Kidney glomerular epithelial cell (primary cell): ENCODE measurements around the gene GHRL.

Source experiments
- DNase-seq: peaks from one replicate; lab custom pipeline; 2025; lab: John Stamatoyannopoulos, UW

Gene GHRL

GRCh38 chr3:10292505-10293419, at the start of gene GHRL:
Gene GHRL (minus strand): TSS chr3:10292947. CDS start chr3:10290180, 2,767 bp downstream.
- no peak for DNase-seq

GRCh38 chr3:10341901-10342398, 49.2 kb upstream of the GHRL start:
- DNase-seq: no peak

GRCh38 chr3:10340476-10340875, 47.7 kb upstream of the GHRL start:
- no peak for DNase-seq

- no peak for DNase-seq
Measured at GRCh38 chr3:10340046-10340445, 47.3 kb upstream of the GHRL start.

GRCh38 chr3:10339376-10339955, 46.7 kb upstream of the GHRL start:
- DNase-seq: no peak

- DNase-seq: no peak
Measured at GRCh38 chr3:10338591-10339353, 46.0 kb upstream of the GHRL start.

GRCh38 chr3:10338164-10338470, 45.4 kb upstream of the GHRL start:
- no peak for DNase-seq

- DNase-seq: no peak
Measured at GRCh38 chr3:10337323-10338163, 44.8 kb upstream of the GHRL start.

- DNase-seq: no peak
Measured at GRCh38 chr3:10336761-10337160, 44.0 kb upstream of the GHRL start.

- DNase-seq: no peak
Measured at GRCh38 chr3:10335871-10336622, 43.3 kb upstream of the GHRL start.

GRCh38 chr3:10335190-10335738, 42.5 kb upstream of the GHRL start:
- no peak for DNase-seq

- DNase-seq: no peak
Measured at GRCh38 chr3:10334459-10334858, 41.7 kb upstream of the GHRL start.

GRCh38 chr3:10334042-10334441, 41.3 kb upstream of the GHRL start:
- no peak for DNase-seq

- no peak for DNase-seq
Measured at GRCh38 chr3:10333349-10333650, 40.6 kb upstream of the GHRL start.

GRCh38 chr3:10332481-10333348, 40.0 kb upstream of the GHRL start:
- DNase-seq: no peak

- DNase-seq: no peak
Measured at GRCh38 chr3:10331320-10331719, 38.6 kb upstream of the GHRL start.

- no peak for DNase-seq
Measured at GRCh38 chr3:10330319-10330718, 37.6 kb upstream of the GHRL start.

- no peak for DNase-seq
Measured at GRCh38 chr3:10329495-10330015, 36.8 kb upstream of the GHRL start.

- DNase-seq: no peak
Measured at GRCh38 chr3:10328460-10329071, 35.8 kb upstream of the GHRL start.
